Measurements from ENCODE around the gene JUP. TPM values are rescaled to one million over a fixed set of nuclear protein-coding genes. Genes with fewer than 3 reads are reported as not detected.
A peak's percentile ranks its signal among the peaks of the same experiment; 100 is the strongest.

JUP gene
- total and polyA plus RNA-seq, 2 of the 13 experiments (the other 11 are each of a cell fraction or from before 2014, with no cell fraction given): 12.1 to 20.6 TPM

- no peak for TF ChIP-seq THRA (CRISPR knock-in tag; IDR thresholded peaks at IDR 0.05; ENCODE audit: borderline replicate concordance)
- TF ChIP-seq, protein P1, sequence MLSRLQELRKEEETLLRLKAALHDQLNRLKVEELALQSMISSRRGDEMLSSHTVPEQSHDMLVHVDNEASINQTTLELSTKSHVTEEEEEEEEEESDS (CRISPR knock-in tag; IDR thresholded peaks at IDR 0.05; ENCODE audit: borderline replicate concordance): no peak
- TF ChIP-seq ATF7 (IDR thresholded peaks at IDR 0.05): peak; percentile 72
- no peak for TF ChIP-seq ATF7 (CRISPR knock-in tag; IDR thresholded peaks at IDR 0.05)
- TF ChIP-seq ZNF670 (CRISPR knock-in tag; IDR thresholded peaks at IDR 0.05; ENCODE audit: borderline replicate concordance): no peak
- TF ChIP-seq RARG (CRISPR knock-in tag; IDR thresholded peaks at IDR 0.05; ENCODE audit: low read depth): no peak
- no peak for TF ChIP-seq ZNF275 (CRISPR knock-in tag; IDR thresholded peaks at IDR 0.05; ENCODE audit: borderline replicate concordance)
- TF ChIP-seq CHD2 (IDR thresholded peaks at IDR 0.05; ENCODE audit: low read depth, low read length): no peak
- peak; percentile 84 to 90 for TF ChIP-seq POLR2A (IDR thresholded peaks at IDR 0.05; ENCODE audit: insufficient read depth in 1 of 2, low read depth in 2 of 2, low read length in 2 of 2)
- peak; percentile 66; the same call in 1 of the 2 replicates for TF ChIP-seq RNF2 (conservative IDR thresholded peaks at IDR 0.05; ENCODE audit: low read depth)
- no peak for TF ChIP-seq EP300 (IDR thresholded peaks at IDR 0.05; ENCODE audit: low read depth in 2 of 2, low read length in 2 of 2)
- 0 out of 2 replicates have a peak, but pooled peaks have one; percentile 13 for TF ChIP-seq EP300 (CRISPR knock-in tag; IDR thresholded peaks at IDR 0.05; ENCODE audit: borderline replicate concordance)
- TF ChIP-seq, protein P2, sequence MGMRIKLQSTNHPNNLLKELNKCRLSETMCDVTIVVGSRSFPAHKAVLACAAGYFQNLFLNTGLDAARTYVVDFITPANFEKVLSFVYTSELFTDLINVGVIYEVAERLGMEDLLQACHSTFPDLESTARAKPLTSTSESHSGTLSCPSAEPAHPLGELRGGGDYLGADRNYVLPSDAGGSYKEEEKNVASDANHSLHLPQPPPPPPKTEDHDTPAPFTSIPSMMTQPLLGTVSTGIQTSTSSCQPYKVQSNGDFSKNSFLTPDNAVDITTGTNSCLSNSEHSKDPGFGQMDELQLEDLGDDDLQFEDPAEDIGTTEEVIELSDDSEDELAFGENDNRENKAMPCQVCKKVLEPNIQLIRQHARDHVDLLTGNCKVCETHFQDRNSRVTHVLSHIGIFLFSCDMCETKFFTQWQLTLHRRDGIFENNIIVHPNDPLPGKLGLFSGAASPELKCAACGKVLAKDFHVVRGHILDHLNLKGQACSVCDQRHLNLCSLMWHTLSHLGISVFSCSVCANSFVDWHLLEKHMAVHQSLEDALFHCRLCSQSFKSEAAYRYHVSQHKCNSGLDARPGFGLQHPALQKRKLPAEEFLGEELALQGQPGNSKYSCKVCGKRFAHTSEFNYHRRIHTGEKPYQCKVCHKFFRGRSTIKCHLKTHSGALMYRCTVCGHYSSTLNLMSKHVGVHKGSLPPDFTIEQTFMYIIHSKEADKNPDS (CRISPR knock-in tag; IDR thresholded peaks at IDR 0.05): no peak
- TF ChIP-seq SPEN (CRISPR knock-in tag; IDR thresholded peaks at IDR 0.05; ENCODE audit: low read depth): peak; percentile 28; the same call in 1 of the 2 replicates
- TF ChIP-seq TBL1XR1 (IDR thresholded peaks at IDR 0.05; ENCODE audit: borderline replicate concordance, low read length, partially characterized antibody): no peak
- no peak for TF ChIP-seq ZMYM3 (CRISPR knock-in tag; IDR thresholded peaks at IDR 0.05)
- no peak for TF ChIP-seq ZNF577 (CRISPR knock-in tag; IDR thresholded peaks at IDR 0.05; ENCODE audit: borderline replicate concordance, low read depth)
- peak; percentile 25; the same call in 1 of the 2 replicates for TF ChIP-seq RFXAP (CRISPR knock-in tag; IDR thresholded peaks at IDR 0.05; ENCODE audit: borderline replicate concordance)
- TF ChIP-seq AKAP8 (CRISPR knock-in tag; IDR thresholded peaks at IDR 0.05): 0 out of 2 replicates have a peak, but pooled peaks have one; percentile 35
- TF ChIP-seq ZNF614 (CRISPR knock-in tag; IDR thresholded peaks at IDR 0.05; ENCODE audit: borderline replicate concordance): no peak; the same call in 1 of the 2 replicates
- no peak for TF ChIP-seq ZNF430 (CRISPR knock-in tag; IDR thresholded peaks at IDR 0.05)
- TF ChIP-seq CREB1 (IDR thresholded peaks at IDR 0.05): no peak
- no peak for TF ChIP-seq CREB1 (CRISPR knock-in tag; IDR thresholded peaks at IDR 0.05)
- TF ChIP-seq JUNB (CRISPR knock-in tag; IDR thresholded peaks at IDR 0.05; ENCODE audit: borderline replicate concordance): no peak
- TF ChIP-seq HIVEP1 (CRISPR knock-in tag; IDR thresholded peaks at IDR 0.05): no peak
- peak; percentile 51; the same call in 1 of the 2 replicates for TF ChIP-seq ZNF768 (CRISPR knock-in tag; IDR thresholded peaks at IDR 0.05)
- TF ChIP-seq ZNF724P (CRISPR knock-in tag; IDR thresholded peaks at IDR 0.05; ENCODE audit: borderline replicate concordance): peak; percentile 74; the same call in 1 of the 2 replicates
Observed at GRCh38 chr17:41734139-41734948, 52.2 kb downstream of the JUP start, which contains the start of gene HAP1 (continued).
